ENCODE data around the gene EEF1G.

- TF ChIP-seq CTCF (IDR thresholded peaks at IDR 0.05) (no peak), POLR2A (IDR thresholded peaks at IDR 0.05; ENCODE audit: low read depth) (no peak), POLR2AphosphoS5 (IDR thresholded peaks at IDR 0.05) (no peak)
Observed at GRCh38 chr11:62601122-62601371, 27.4 kb upstream of the EEF1G start.
